Stimulated activated CD4-positive, alpha-beta T cell treated with anti-CD3 and anti-CD28 coated beads, Interleukin-2, amount 100 ng/mL, for 4 hours (primary cell): ENCODE results near the gene C10orf105.

Experiments used
- DNase-seq: peaks from one replicate; pipeline ENCODE4 v3.0.0-alpha.2; 2020; ENCODE audit warnings: low read depth

The C10orf105 gene

DNA sequence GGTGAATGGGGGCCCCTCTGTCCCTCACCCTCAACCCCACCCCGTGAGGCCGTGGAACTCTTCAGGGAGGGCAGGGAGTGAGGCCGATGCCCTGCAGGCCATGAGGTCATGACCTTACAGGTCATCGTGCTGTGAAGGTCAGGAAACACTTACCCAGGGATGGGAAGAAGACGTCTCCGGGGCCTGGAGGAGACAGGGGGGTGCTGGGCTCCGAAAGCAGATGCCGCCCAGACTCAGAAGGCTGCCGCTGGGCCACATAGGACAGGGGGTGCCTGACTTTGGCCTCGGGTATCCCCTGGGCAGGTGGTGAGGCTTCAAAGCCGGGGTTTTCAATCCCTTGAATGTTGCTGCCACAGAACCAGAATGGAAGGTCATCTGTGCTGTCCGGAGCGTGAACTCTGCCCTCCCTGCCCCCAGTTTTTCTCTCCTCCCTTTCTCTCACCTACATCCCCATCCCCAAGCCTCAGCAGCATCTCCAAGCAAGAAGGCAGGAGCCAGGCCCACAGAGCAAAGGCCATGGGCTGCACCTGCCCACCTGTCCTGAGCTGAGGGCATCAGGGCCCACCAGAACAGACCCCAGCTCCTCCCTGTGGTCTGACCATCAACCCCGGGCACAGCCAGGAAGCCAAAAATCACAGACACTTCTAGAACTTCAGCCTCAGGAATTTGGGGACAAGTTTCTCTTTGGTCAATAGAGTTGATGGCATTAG, 32.1 kb upstream of the C10orf105 start:
- DNase-seq: no peak

- DNase-seq: no peak
These were observed 31.4 kb upstream of the C10orf105 start for GRCh38 chr10:71750986-71751385.

DNA sequence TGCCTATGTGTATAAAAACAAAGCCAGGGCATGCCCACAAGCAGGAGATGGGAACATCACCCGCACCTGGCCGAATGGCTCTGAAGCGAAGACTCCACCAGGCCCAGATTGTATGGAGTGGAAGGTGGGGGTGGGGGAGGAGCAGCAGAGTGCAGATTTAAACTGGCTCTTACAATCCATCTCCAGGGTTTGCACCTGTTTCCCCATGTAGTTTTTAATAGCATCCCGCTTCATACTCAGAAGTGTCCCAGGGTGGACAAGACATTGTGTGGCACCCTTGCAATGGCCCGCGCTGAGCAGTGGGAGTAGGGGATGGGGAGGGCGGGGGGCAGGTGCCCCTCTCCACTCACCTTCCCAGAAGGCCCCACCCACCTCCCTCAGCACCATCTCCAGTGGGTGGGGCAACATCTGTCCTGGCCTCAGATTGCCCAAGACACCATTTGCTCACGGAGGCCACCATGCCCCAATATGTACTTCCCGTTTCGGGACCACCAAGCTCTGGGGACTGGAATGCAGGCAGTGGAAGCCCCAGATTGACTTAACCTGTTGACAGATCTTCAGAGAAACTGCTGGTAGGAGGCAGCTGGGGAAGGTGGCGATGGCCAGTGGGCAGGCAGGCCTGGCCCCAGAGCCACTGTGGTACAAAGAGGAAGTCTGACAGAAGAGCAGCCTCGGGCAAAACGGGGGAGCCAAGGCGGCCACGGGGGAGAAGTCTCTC, 30.7 kb upstream of the C10orf105 start:
- no peak for DNase-seq

- no peak for DNase-seq
These were observed 29.8 kb upstream of the C10orf105 start for GRCh38 chr10:71749396-71749795.

DNA sequence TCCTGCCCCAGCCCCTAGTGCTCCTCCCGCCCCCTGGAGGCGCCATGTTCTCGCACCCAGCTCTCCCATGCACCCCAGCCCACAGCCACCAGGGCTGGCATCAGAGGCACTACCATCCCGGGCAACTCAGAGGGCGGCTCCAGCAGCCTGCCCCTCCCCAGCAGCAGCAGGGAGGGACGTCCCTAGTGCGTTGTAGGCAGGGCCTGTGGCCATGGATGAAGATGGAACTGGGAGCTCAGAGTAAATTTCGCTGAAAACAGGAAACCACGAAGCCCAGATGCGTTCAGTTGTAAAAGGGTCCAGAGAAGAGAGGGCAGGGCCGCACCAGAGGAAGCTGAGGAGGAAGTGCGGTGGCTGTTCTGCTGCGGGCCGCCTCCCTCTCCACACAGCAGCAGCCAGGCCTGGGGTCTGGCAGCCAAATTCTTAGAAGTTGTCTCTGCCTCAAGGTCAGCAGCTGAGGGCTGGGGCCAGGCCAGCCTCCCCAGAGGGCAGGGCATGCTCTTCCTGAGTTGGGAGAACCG, 29.2 kb upstream of the C10orf105 start:
- peak; percentile 53 for DNase-seq

DNA sequence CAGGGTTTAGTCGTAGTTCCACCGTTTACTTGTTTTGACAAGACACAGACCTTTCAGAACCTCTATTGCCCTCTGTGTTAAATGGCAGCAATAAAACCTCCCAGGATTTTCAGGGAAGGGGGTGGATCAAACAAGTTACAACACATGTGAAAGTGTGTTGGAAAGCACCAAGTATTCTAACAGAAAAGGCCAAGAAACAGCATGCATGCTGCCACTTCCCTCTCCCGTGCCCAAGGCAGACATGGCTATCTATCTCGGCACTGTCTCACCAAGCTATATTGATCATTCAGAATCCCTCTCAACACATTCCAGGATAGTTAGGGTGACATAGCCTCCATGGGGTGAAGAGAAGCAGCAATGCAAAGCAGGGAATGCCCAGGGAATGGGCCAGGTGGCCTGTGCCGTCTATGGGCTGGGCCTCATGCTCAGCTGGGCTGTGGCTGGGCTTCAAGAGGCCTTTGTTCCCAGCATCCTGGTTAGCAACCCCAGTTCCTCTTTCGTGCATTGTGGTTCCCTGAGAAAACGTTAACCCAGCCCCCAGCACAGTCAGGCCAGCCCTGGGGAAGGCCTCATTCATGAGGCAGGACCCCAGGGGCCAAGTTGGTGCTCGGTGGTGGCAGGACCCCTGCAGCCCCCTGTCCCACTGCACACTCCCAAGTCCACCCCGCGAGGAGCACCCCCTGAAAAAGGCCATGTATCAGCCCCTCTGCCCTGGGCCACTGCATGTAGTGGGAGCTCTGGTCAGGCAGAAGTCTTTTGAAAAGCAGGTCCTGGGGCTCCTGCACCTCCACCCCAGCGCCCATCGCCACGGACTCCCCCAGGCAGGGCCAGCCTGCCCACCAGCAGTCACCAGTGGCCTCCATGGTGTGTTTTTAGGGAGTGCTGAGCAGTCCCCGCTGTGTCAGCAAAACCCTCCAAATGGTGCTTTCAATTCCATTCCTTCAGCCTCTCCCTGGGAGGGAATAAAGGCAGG, 28.3 kb upstream of the C10orf105 start:
- no peak for DNase-seq

- no peak for DNase-seq
These were observed 27.5 kb upstream of the C10orf105 start for GRCh38 chr10:71747039-71747531.

DNA sequence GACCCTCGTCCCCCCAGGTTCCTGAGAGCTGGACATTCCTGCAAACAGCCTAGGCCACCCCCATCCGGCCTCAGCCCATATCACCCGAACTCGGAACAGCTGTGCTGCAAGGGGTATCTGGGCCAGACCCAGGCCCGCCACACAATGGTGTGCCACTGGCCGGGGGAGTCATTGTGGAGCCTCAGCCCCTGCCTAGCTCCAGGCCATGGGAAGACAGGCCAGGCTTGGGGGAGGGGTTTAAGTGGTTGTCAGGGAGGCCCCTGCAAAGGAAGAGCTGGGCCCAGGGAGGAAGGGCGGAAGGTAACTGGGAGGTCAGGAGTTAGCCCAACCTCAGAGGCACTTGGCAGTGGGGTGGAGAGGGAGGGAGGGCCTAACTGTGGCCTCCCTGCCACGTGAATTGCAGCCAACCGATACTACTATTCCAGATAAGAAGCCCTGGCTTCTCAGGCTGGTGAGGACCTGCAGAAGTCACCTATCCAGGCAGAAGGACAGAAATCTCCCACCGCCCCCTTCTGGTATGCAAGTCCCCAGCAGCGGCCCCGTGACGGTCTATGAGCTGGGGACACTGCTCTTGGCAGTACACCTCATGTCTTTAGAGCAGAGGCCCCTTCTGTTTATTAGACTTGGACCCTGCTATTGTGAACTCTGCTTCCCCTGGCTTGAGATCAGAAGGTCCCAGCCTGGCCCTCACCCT, 26.9 kb upstream of the C10orf105 start:
- DNase-seq: no peak

DNA sequence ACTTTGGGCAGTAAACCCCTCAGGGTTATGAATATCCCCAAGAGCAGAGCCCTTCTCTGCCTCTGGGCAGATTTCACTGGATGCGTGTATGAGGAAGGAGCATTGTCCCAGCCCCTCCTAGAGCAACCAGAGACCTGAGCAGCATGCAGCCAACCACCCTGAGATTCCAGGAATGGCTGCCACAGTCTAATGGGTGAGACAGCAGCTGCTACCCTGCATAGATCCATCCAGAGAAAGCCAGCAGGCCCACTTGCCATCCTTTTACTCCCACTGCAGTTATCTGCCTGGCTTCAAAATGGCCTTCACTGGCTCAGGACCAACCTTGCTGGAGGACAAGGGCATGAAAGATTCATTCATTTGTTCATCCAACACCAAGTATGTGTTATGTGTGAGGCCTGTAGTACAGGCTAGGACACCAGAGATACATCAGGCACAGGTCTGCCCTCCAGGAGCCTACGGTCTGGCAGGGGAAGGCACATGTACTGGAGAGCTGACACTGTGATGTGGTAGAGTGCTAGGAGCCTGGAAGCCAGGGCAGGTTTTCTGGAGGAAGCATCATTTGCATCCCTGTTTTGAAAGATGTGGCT, 26.2 kb upstream of the C10orf105 start:
- no peak for DNase-seq

DNA sequence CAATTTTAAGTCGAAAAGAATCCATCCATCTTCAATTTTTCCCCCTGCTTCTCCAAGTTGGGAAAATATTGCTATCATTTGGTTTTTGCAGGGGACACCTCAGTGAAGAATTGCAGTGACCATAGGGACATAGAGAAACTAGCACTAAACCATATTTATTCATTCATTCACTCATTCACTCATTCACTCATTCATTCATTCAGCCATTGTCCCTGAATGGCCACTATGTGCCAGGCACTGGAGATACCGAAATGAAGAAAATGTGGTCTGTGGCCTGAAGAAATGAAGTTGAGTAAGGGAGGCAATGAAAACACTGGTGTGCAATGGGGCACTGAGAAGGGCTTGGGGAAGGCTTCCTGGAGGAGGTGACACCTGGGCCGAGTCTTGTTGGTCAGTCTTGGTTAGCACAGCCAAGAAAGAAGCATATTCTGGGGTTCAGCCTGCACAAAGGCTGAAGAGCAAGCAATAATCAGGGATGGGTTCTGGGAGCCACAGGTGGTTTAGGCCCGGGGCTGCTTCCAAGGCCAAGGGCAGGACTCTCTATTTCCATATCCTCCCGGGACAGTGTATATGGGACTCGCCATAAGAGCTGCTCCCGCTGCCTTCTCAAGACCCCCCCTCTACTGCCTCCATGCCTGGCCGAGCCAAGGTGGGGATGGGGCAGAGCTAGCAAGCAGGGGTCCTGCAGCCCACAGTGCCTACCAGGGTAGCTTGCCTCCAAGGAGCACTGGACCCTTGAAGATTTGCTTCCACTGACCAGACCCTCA, 25.5 kb upstream of the C10orf105 start:
- no peak for DNase-seq

GRCh38 chr10:71743866-71744265, 24.3 kb upstream of the C10orf105 start:
- no peak for DNase-seq

- DNase-seq: no peak
These were observed 23.7 kb upstream of the C10orf105 start for GRCh38 chr10:71743089-71743838.

DNA sequence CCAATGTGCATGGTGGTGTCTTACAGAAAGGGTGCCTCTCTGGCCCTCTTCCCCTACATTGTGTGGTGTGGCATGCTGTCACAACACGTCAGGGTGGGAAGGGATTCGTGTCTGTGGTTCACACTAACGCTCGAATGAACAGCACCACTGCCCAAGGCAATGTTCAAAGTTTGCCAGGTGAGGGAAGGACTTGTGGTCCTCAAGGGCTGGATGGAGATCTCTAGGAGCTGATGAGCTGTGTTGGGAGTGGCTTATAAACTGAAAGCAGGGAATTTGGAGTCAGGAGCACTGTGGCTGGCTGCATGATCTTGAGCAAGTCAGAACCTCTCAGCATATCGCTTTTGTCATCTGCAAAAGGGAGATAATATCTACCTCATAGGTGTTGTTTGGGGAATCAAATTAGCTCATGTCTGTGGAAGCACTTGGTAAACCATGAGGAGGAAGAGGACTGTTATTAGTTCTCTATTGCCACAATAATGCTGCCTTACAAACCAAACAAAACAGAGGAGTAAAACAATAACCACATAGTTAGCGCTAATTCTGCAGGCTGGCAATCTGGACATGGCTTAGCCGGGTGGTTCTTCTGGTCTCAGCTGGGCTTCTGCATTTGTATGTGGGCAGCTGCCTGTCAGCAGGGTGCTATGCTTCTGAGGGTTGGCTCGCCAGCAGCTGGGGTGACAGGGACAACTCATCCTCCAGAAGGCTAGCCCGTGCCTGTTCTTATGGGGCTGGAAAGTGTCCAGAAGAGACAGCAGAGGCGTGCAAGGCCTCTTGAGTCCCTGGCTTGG, 22.9 kb upstream of the C10orf105 start:
- no peak for DNase-seq

GRCh38 chr10:71741671-71742070, 22.1 kb upstream of the C10orf105 start:
- no peak for DNase-seq

- no peak for DNase-seq
These were observed 21.5 kb upstream of the C10orf105 start for GRCh38 chr10:71741029-71741428.

GRCh38 chr10:71740069-71740653, 20.6 kb upstream of the C10orf105 start:
- no peak for DNase-seq

- no peak for DNase-seq
These were observed 19.9 kb upstream of the C10orf105 start for GRCh38 chr10:71739358-71739900.

DNA sequence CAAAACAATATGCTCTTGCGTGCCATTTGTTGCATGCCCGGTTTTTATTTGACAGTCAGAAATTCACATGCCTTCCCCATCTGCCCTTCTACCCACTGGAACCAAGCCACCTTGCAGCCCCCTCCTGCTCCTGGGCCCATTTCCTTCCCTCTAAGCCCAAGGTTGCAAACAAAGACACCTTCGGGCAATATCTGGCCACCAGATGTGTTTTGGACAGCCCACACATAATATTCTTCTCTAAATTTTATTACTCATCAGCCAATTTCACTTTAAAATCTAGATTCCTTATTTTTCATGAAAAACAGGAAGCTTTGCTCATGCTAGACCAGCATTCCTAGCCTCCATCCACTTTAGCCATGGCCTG, 18.2 kb upstream of the C10orf105 start:
- DNase-seq: no peak
